Fibroblast of skin of right quadriceps (primary cell): ENCODE data around the gene MGME1.

Experiments
- DNase-seq: peaks from one replicate; pipeline ENCODE4 v3.0.0-alpha.2; 2013

The MGME1 gene

DNA sequence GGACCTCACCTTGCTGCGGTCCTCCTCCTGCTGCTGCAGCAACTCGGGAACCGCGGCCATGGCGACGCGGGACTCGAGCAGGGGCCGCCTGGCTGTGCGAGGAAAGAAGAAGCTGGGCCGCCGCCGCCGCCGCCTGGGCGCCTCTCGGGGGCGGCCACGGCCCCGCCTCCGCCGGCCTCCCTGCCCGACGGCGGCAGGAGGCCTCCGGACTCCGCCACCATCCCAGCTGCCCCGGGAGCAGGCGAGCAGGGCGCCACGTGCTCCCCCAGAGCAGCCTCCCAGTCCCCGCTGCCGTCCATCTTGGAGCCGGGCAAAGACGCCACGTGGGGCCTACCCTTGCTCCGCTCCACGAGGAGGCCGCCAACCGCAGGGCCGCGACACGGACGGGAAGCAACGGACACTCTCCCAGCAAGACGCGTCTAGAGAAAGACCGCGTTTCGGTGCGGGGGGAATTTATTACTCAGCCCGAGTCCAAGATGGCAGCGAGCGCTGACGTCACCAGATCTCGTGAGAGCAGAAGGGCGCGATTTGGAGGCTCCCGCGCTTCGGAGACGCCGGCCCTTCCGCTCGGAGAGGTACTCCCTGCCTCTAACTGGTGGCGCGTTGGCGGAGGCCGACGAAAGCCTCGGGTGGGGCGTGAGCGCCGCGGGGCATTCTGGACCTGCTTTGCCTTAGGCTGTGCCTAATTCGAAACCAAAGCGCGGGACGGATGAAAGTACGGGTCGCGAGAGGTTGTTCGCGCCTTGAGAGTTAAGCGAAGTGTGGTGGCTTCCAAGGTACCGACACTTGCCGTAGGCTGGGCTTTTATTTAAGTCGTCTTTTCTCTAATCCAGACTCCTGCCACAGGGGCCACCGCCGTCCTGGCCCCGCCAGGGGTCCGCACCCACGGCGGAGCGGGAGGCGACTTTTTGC, at the start of gene MGME1, which contains the start of gene SNX5:
MGME1 (plus strand) TSS at position 653 of the 912 bp plus-strand sequence. CDS start 842 bp downstream, outside the sequence.
SNX5 (minus strand) TSS at position 429 of the 912 bp plus-strand sequence; CDS start at position 60, 369 bp downstream.
- peak; percentile 100 for DNase-seq

DNA sequence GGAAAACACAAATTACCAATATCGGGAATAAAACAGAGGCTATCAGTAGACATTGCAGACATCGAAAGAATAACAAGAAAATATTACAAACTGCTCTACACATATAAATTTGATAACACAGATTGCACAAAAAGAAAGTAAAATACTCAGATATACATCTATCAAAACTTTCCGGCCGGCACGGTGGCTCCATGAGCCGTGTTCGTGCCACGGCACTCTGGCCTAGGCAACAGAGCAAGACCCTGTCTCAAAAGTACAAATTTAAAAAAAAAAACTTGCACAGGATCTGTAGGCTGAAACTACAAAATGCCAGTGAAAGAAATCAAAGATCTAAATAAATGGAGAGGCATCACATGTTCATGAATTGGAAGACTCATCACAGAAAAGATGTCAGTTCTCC, 49.7 kb upstream of the MGME1 start:
- DNase-seq, result no peak

DNA sequence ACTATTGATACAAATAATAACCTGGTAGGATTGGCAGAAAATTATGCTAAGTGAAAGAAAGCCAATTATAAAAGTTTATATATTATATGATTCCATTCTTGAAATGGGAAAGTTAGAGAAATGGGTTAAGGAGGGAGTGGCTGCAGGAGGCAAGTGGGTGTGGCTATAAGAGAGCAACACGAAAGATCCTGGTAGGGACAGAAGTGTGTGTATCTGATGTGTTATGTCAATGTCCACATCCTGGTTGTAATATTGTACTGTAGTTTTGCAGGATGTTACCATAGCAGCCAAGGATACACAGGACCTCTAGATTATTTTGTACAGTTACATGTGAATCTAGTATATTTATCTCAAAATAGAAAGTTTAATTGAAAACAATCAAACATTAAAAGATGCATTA, 47.0 kb upstream of the MGME1 start:
- no peak for DNase-seq

DNA sequence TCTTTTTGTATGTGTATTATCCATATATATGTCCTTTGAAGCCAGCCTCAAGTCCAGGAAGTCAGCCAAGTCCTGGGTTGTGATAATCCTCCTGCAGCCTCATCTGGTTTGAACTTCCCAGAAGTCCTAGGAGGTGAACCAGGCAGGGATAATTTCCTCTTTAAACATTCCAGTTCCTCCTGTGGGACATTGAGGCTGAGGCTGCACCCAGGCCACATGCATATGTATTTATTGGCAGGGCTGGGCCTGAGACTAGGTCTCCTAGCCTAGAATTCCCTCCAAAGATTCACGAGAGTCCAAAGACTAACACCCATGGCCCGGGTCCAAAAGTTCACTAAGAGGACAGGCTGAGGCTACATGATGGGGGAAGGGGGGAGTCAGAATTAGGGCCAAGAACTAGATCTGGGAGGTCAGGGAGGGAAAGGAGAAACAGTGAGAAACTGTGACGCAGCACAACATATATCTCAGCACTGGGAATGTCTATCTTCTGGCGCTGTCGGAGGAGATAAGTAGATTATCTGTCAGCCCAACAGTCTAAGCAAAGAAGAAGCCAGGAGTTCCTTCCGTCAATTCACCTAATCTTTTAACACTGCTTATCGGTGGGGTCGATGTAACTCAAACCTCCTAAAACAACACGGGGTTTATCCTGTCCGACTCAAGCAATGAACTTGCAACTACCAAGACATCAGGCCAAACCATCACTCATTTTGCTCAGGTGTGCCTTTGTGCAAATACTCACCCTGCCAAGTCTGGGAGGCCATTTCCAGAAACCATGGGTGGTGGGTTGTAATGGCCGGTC, 43.5 kb upstream of the MGME1 start:
- DNase-seq, result peak; percentile 83

- no peak for DNase-seq
Observed at GRCh38 chr20:17925940-17926300, 42.9 kb upstream of the MGME1 start.

- no peak for DNase-seq
Observed at GRCh38 chr20:17928211-17928611, 40.6 kb upstream of the MGME1 start.

- DNase-seq, result no peak
Observed at GRCh38 chr20:17928633-17929311, 40.0 kb upstream of the MGME1 start.

DNA sequence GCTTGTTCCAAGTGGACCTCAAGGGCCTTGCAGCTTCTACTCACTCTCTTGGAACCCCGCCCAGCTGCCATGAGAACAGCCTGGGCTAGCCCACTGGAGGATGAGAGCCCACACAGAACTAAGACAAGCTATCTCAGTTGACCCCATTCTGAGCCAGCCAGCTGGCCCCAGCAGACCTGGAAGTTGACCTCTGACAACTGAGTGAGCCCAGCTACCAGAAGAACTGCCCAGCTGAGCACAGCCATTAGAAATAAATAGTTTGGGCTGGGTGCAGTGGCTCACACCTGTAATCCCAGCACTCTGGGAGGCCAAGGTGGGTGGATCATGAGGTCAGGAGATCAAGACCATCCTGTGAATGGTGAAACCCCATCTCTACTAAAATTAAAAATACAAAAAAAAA, 37.3 kb upstream of the MGME1 start:
- no peak for DNase-seq

DNA sequence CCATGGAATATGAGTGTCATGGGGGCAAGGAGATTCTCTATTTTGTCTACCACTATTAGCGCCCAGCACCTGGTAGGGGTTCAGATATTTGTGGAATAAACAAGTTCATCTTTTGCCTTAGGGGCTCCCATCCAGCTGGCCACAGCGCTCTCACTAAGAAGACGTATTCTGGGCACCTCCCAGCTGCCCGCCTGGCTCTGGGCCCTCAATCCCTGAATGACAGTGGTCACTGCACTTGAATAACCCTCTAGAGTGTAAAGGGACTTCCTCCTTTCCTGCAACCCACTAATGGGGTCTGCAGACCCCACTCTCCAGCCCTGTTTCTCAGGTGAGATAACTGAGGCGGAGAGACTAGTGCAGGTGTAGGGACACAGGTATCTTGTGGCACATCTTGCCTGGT, 36.4 kb upstream of the MGME1 start:
- no peak for DNase-seq

DNA sequence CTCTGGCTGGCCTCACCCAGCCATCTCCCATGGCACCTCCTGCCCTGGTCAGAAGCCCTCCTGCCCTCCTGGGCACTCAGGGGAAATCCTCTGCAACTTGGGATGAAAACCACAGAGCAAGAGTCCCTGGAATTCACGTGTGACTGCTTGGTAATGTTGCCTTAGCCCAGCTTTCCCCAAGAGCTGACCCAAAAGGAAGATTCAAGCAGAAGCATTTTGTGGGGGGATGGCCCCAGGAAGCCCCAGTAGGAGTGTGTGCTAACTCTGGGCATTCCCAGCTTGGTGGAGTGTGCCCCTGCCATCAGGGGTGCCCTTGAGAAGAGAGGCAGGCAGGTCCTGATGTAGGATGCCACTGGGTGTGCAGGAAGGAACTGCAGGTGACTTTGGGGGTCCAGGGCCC, 35.7 kb upstream of the MGME1 start:
- DNase-seq, result no peak

- no peak for DNase-seq
Observed at GRCh38 chr20:17933711-17934110, 35.1 kb upstream of the MGME1 start.

GRCh38 chr20:17934141-17934862, 34.5 kb upstream of the MGME1 start:
- DNase-seq, result peak; percentile 46

DNA sequence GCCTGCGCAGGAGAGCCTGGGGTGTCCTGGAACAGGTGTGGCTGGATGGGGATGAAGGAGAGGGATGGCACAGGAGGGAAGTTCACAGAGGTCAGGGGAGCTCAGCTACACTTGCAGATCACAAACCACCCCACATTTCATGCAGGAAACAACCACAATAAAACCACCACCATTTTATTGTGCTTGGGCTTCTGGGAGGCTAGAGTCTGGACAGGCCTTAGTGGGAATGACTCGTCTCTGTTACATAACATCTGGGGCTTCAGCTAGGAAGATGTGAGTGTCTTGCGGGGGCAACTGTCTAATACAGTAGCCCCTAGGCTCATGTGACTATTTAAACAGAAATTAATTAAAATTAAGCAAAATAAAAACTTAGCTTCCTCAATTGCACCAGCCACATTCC, 33.6 kb upstream of the MGME1 start:
- DNase-seq, result no peak

- DNase-seq, result no peak
Observed at GRCh38 chr20:17935761-17936160, 33.1 kb upstream of the MGME1 start.

DNA sequence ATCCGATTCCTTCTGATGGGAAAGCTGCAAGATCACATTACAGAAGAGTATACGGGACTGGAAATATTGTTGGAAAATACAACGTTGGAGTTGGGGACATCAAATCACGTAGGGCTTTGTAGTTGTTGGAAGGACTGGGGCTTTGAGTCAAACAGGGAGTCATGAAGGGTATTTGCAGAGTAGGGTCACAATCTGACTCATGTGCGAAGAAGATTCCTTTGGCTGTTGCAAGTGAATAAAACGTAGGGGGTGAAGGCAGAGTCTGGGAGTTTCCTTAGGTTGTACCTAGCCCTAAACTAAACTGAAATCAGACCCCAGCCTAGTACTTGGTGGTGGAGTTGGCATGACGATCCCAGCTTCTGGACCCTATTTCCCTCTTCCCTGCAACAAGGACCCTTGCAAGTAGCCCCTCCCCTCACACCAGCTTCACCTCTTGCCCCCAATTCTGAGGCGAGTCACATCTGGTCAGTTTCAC, 32.5 kb upstream of the MGME1 start:
- DNase-seq, result peak; percentile 51

GRCh38 chr20:17936761-17937732, 31.8 kb upstream of the MGME1 start:
- DNase-seq, result peak; percentile 56

- peak; percentile 63 for DNase-seq
Observed at GRCh38 chr20:17938871-17939619, 29.8 kb upstream of the MGME1 start.

DNA sequence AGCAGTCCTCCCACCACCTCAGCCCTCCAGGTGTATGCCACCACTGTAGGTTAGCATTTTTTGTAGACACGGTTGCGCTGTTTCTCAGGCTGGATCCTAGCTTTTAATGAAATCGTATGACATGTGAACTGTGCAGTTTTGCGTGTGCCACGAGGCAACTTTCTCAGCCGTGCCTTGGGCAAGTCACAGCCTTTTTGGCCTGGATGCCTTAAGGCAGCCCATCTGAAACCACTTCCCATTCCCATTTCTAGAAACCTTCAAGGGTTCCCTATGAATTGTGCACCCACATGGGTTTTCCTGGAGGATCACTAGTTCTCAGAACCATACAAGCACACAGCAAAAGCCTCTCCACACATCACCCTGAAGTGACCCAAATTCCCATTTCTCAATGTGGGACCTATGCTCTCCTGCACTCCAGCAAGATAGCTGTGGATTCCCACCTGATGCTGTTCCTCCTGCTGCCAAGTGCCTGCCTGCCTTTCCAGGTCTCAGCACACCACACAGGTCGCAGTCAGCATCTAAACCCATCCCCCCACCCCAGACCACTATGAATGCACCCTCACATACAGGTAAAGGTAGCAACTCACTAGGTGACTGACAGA, 29.1 kb upstream of the MGME1 start:
- DNase-seq, result no peak

DNA sequence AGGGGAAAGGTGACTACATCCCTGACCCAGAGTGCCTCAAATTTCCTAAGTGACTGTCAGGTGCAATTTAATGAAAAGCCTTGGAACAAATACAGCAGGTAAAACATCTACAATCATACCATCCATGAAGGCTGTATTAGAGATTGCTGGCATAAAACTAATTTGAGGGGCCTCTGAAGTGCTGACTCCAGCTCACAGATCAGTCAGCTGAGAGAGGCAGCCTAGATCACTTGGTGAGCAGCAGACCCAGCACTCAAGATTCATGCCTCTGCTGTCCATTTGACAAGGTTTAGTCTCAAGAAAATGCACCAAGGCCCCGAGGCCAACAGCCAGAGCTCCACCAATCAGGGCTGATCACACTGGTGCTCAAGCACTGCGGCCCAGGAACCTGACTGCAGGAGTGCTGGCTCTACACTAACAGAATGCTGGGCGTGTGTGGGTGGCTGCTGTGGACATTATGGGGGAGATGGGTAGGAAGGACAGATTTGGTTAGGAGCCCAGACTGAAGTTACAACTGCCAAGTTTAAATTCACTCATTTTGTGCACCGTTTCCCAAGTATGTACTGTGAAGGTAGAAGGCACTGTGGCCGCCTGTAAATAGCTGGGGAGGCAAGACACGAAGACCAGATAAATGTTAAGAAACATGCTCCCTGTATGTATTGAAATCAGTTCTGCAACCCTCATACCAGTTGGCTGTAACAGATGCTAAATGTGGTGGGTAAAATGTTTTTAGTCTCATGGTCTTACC, 28.4 kb upstream of the MGME1 start:
- DNase-seq, result no peak
